Endothelial cell of umbilical vein (primary cell): ENCODE results near the gene GOLPH3L. TPM values are rescaled to one million over a fixed set of nuclear protein-coding genes. Genes with fewer than 3 reads are reported as not detected.
"Not testable (repeated sequence)": the region's sequence is repeated elsewhere in the genome, so short reads cannot be mapped to it uniquely, and the experiment has no call there.

Experiments used
- BruUV-seq: library from RNA; stranded (reverse); fragments of 400-500 nt; replicated peaks from 2 replicates; lab custom pipeline; 2021; lab: Mats Ljungman, UMichigan
- CTCF ChIA-PET: fragments of 300-600, 350-600 bp; sonication (Branson Sonifier 250); formaldehyde crosslinking; loops from one replicate; lab custom pipeline; 2021; ENCODE audit warnings: antibody characterized with exemption, inconsistent platforms; lab: Charles Lee
- POLR2A ChIA-PET: fragments of 300-600, 350-600 bp; sonication (Branson Sonifier 250); formaldehyde crosslinking; loops from one replicate; lab custom pipeline; 2021; ENCODE audit warnings: antibody characterized with exemption, inconsistent platforms; lab: Charles Lee
- DNase-seq: peaks from one replicate; pipeline ENCODE4 v3.0.0-alpha.2; 2011; ENCODE audit warnings: low read depth, low spot score
- FAIRE-seq: peaks from 2 replicates; lab custom pipeline; 2011; peaks lifted over from hg19 to GRCh38; lab: Jason Lieb, UNC
- H2AFZ ChIP-seq: 2 replicates; pipeline ENCODE4 v1.6.0; 2012; ENCODE audit warnings: low read depth, low read length, control low read depth, inconsistent platforms
- H3K27ac ChIP-seq: 2 replicates; pipeline ENCODE4 v1.5.1; 2011; ENCODE audit warnings: low read depth, mild to moderate bottlenecking, control low read depth, low read length, moderate library complexity; ENCODE audit not compliant: insufficient read depth
- H3K27me3 ChIP-seq, 2 experiments: 2 replicates each; pipeline versions ENCODE4 v1.6.0 to v1.6.1; 2011; ENCODE audit warnings: low read length in 2 of 2, mixed read lengths in 1 of 2; ENCODE audit not compliant: control insufficient read depth in 2 of 2, insufficient read depth in 2 of 2
- H3K36me3 ChIP-seq, 2 experiments: 2 replicates in 1 of 2; 3 replicates in 1 of 2; pipeline ENCODE4 v1.5.1; 2011; ENCODE audit warnings: low read length in 2 of 2, mild to moderate bottlenecking in 1 of 2, moderate library complexity in 1 of 2; ENCODE audit not compliant: control insufficient read depth in 2 of 2, insufficient read depth in 2 of 2; ENCODE audit errors: extremely low read depth in 1 of 2
- H3K4me1 ChIP-seq: 3 replicates; pipeline ENCODE4 v1.5.1; 2011; ENCODE audit warnings: mild to moderate bottlenecking, low read length; ENCODE audit not compliant: control insufficient read depth, insufficient read depth; ENCODE audit errors: extremely low read depth
- H3K4me2 ChIP-seq: 2 replicates; pipeline ENCODE4 v1.6.1; 2011; ENCODE audit warnings: low read length, control low read depth, mixed read lengths; ENCODE audit not compliant: insufficient read depth
- H3K4me3 ChIP-seq, 3 experiments: fragments of 200-600 bp in 1 of 3; sonication (generic), shearing (Covaris generic) in 1 of 3; replicated peaks in 1 of 3; 2 replicates each; pipeline ENCODE4 v1.5.1; 2011 to 2016; ENCODE audit warnings: control low read depth in 3 of 3, low read length in 3 of 3, mild to moderate bottlenecking in 2 of 3, inconsistent platforms in 1 of 3, low read depth in 1 of 3, moderate library complexity in 1 of 3; ENCODE audit not compliant: insufficient read depth in 1 of 3
- H3K79me2 ChIP-seq: 2 replicates; pipeline ENCODE4 v1.6.0; 2012; ENCODE audit warnings: low read length, inconsistent platforms; ENCODE audit not compliant: control insufficient read depth, insufficient read depth
- H3K9ac ChIP-seq: replicated peaks from 2 replicates; pipeline ENCODE3; 2011; ENCODE audit warnings: low read length, control low read depth; ENCODE audit not compliant: insufficient read depth; ENCODE audit errors: extremely low read depth
- H3K9me1 ChIP-seq: replicated peaks from 3 replicates; pipeline ENCODE4 v1.6.0; 2011; ENCODE audit warnings: mild to moderate bottlenecking, low read length; ENCODE audit not compliant: control insufficient read depth, insufficient read depth; ENCODE audit errors: extremely low read depth
- H3K9me3 ChIP-seq: replicated peaks from 2 replicates; pipeline ENCODE4 v1.5.1; 2012; ENCODE audit warnings: low read length, inconsistent platforms; ENCODE audit not compliant: control insufficient read depth, insufficient read depth
- H4K20me1 ChIP-seq: replicated peaks from 2 replicates; pipeline ENCODE3; 2011; ENCODE audit warnings: mild to moderate bottlenecking, low read length; ENCODE audit not compliant: control insufficient read depth, insufficient read depth; ENCODE audit errors: extremely low read depth
- CTCF ChIP-seq, 2 donors: IDR thresholded peaks; 1 replicate in 1 of 2; 2 replicates in 1 of 2; pipeline ENCODE4 v1.5.1; 2011; ENCODE audit warnings: low read length in 2 of 2, mild to moderate bottlenecking in 2 of 2, moderate library complexity in 2 of 2, control low read depth in 1 of 2, inconsistent platforms in 1 of 2, low read depth in 1 of 2; ENCODE audit not compliant: insufficient read depth in 1 of 2; ENCODE audit errors: extremely low read depth in 1 of 2
- EZH2 ChIP-seq: IDR thresholded peaks from 2 replicates; pipeline ENCODE4 v1.6.1; 2012; ENCODE audit warnings: borderline replicate concordance, low read depth, mild to moderate bottlenecking, moderate library complexity, low read length, inconsistent platforms; ENCODE audit not compliant: severe bottlenecking
- FOS ChIP-seq: IDR thresholded peaks from 2 replicates; pipeline ENCODE4 v1.6.1; 2011; ENCODE audit warnings: mild to moderate bottlenecking, low read length, moderate library complexity, borderline replicate concordance; ENCODE audit not compliant: insufficient read depth
- GATA2 ChIP-seq: IDR thresholded peaks from 2 replicates; pipeline ENCODE4 v1.7.0; 2011; ENCODE audit warnings: low read depth, mild to moderate bottlenecking, moderate library complexity, mixed read lengths, low read length; ENCODE audit not compliant: insufficient read length, insufficient read depth
- JUN ChIP-seq: IDR thresholded peaks from 2 replicates; pipeline ENCODE4 v1.6.1; 2011; ENCODE audit warnings: borderline replicate concordance, low read depth; ENCODE audit not compliant: insufficient read length, insufficient read depth
- MYC ChIP-seq: IDR thresholded peaks from one replicate; pipeline ENCODE4 v1.6.1; 2011; ENCODE audit warnings: mild to moderate bottlenecking, low read depth, low read length
- POLR2A ChIP-seq: IDR thresholded peaks from 2 replicates; pipeline ENCODE4 v1.6.1; 2012; ENCODE audit warnings: low read depth, mild to moderate bottlenecking, control low read depth, low read length
- POLR2AphosphoS5 ChIP-seq: IDR thresholded peaks from 2 replicates; pipeline ENCODE4 v1.6.1; 2012; ENCODE audit warnings: low read depth, mild to moderate bottlenecking, control low read depth, low read length, moderate library complexity; ENCODE audit not compliant: insufficient read depth
- dilution Hi-C: fragments of 300-500 bp; cut with MboI; formaldehyde crosslinking; loops from one replicate; pipeline ENCODE4 v1.15.0; 2019; ENCODE audit warnings: low sequenced_read_pairs; ENCODE audit not compliant: extremely low pct_ligation_motif_present
- intact Hi-C: fragments of 100-400 bp; cut with micrococcal nuclease; formaldehyde crosslinking; loops from one replicate; pipeline ENCODE4 v1.10.0; 2022
- polyA plus RNA-seq, 4 experiments: library from polyadenylated mRNA; depleted of rRNA in 3 of 4; stranded (reverse) in 3 of 4; unstranded in 1 of 4; fragments of >200 nt; gene quantifications; 2 replicates each; pipeline versions ENCODE4 v1.2.1 to v1.2.3, GENCODE V29; 2011 to 2012; ENCODE audit warnings: missing spikeins in 1 of 4
- total RNA-seq: library from RNA; stranded (reverse); gene quantifications from 2 replicates; pipeline ENCODE4 v1.2.3, GENCODE V29; 2021
- TF ChIP-seq, protein P1 (sequence below): IDR thresholded peaks from 2 replicates; pipeline ENCODE4 v1.6.1; 2011; ENCODE audit not compliant: insufficient read depth, insufficient read length

GOLPH3L gene
- total and polyA plus RNA-seq, 2 donors (not counting 3 experiments of a cell fraction or from before 2014, with no cell fraction given) = 15.7 to 34.9 TPM

DNA sequence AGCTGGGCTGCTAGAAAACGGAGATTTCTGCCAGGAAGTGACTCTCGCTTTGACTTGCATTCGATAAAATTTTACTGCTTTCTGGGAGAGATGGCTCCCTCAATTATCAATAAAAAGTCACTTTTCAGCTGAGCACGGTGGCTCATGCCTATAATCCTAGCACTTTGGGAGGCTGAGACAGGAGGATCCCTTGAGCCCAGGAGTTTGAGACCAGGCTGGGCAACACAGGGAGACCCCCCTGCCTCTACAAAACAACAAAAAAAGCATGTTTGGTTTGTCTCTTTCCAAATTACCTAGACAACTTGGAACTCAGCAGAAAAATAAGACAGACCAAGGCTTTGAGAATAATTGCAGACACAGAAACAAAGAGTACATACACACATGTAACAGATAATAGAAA lies 54.7 kb downstream of the GOLPH3L start:
- no peak for FAIRE-seq
- CTCF ChIA-PET = interaction anchor here (1.0 to 1.1 kb wide), 2 partner anchors 10 to 16 kb away, joined by 3 read pairs; no protein-coding TSS in a partner anchor
- POLR2A ChIA-PET = no interaction called here

GRCh38 chr1:150641126-150641815 lies 55.7 kb downstream of the GOLPH3L start:
- H3K4me2 ChIP-seq, H3K4me1 ChIP-seq, DNase-seq, intact Hi-C loops, H2AFZ ChIP-seq, H3K9me3 ChIP-seq, POLR2A ChIA-PET, dilution Hi-C loops, H3K36me3 ChIP-seq, H3K4me3 ChIP-seq, H3K9me1 ChIP-seq, H3K79me2 ChIP-seq, H4K20me1 ChIP-seq, H3K27me3 ChIP-seq, H3K27ac ChIP-seq, FAIRE-seq, H3K9ac ChIP-seq, BruUV-seq: not testable (repeated sequence)
- CTCF ChIA-PET = interaction anchor here (1.1 to 1.2 kb wide), 2 partner anchors 12 to 17 kb away, joined by 3 read pairs; partner anchors contain the start of gene ENSA

More for the DNA sequence above, 54.7 kb downstream of the GOLPH3L start:
- Histone ChIP-seq H3K4me2 (no peak overlapping the region), H3K27me3 (no peaks in the 10 kb centered on the region), H4K20me1 (no peaks in the 10 kb centered on the region), H3K36me3 (peaks cover 3 to 5% of the 10 kb centered on the region in 2 experiments), H3K4me1 (no peaks in the 10 kb centered on the region), H3K4me3 (no peak overlapping the region), H3K9ac (no peak overlapping the region), H3K9me1 (no peaks in the 10 kb centered on the region), H2AFZ (no peak overlapping the region), H3K79me2 (no peaks in the 10 kb centered on the region), H3K9me3 (no peaks in the 10 kb centered on the region), H3K27ac (no peak overlapping the region)
- BruUV-seq = no TSS peak
- dilution Hi-C loops = no loop called here
- no peak for TF ChIP-seq POLR2A
- no peak for TF ChIP-seq FOS
- no peak for TF ChIP-seq GATA2
- no peak for TF ChIP-seq EZH2
- TF ChIP-seq JUN = no peak
- no peak for TF ChIP-seq MYC
- TF ChIP-seq POLR2AphosphoS5 = no peak
- TF ChIP-seq, protein P1, sequence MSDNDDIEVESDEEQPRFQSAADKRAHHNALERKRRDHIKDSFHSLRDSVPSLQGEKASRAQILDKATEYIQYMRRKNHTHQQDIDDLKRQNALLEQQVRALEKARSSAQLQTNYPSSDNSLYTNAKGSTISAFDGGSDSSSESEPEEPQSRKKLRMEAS = no peak
- no peak for TF ChIP-seq CTCF (IDR thresholded peaks at IDR 0.05; ENCODE audit: extremely low read depth in 1 of 2, insufficient read depth in 1 of 2, low read depth in 1 of 2, low read length in 2 of 2)
- intact Hi-C loops = no loop called here
- no peak for DNase-seq
